Gastrocnemius medialis (tissue), 4 donors: ENCODE data around the gene MSMB.

Experiments
- POLR2A ChIP-seq, 2 donors: fragments of 450-650 bp; IDR thresholded peaks; one replicate each; pipeline ENCODE4 v1.6.1; 2017; ENCODE audit warnings: antibody characterized with exemption in 2 of 2, mild to moderate bottlenecking in 2 of 2, moderate library complexity in 2 of 2
- TF ChIP-seq, protein P1 (sequence below), 5 experiments: fragments of 450-650 bp in 3 of 5; fragments of 200-600 bp in 2 of 5; sonication (generic) in 2 of 5; IDR thresholded peaks in 4 of 5; conservative IDR thresholded peaks in 1 of 5; 1 replicate in 4 of 5; 2 replicates in 1 of 5; pipeline ENCODE4 v1.5.1; 2016 to 2019; ENCODE audit warnings: antibody characterized with exemption in 5 of 5, mild to moderate bottlenecking in 3 of 5, moderate library complexity in 3 of 5

DNA sequence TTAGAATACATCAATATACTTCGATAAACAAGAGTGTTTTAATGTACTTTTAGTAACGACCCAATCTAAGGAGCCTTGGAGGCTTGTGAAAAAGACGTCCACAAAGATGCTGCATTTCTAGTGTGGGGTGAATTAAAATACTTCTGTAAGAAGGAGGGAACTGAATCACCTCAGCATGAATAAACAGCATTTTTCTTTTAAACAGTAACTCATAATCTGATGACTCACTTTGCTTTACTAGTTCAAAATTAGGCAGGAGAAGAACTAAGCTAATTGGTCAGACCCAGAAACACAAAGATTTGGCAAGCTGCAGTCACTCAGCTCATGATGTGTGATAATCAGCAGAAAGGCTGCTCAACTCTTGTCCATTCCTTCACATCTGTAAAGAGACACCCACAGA lies 39.9 kb downstream of the MSMB start:
- TF ChIP-seq, protein P1, sequence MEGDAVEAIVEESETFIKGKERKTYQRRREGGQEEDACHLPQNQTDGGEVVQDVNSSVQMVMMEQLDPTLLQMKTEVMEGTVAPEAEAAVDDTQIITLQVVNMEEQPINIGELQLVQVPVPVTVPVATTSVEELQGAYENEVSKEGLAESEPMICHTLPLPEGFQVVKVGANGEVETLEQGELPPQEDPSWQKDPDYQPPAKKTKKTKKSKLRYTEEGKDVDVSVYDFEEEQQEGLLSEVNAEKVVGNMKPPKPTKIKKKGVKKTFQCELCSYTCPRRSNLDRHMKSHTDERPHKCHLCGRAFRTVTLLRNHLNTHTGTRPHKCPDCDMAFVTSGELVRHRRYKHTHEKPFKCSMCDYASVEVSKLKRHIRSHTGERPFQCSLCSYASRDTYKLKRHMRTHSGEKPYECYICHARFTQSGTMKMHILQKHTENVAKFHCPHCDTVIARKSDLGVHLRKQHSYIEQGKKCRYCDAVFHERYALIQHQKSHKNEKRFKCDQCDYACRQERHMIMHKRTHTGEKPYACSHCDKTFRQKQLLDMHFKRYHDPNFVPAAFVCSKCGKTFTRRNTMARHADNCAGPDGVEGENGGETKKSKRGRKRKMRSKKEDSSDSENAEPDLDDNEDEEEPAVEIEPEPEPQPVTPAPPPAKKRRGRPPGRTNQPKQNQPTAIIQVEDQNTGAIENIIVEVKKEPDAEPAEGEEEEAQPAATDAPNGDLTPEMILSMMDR (IDR thresholded peaks at IDR 0.05 in 4 of 5, conservative IDR thresholded peaks at IDR 0.05 in 1 of 5), result no peak
- no peak for TF ChIP-seq POLR2A (IDR thresholded peaks at IDR 0.05)
